Measurements from ENCODE around the gene ZNF219.

ZNF219 gene

GRCh38 chr14:21101802-21102413 is 3.5 kb upstream of the ZNF219 start:
- no peak for DNase-seq

DNA sequence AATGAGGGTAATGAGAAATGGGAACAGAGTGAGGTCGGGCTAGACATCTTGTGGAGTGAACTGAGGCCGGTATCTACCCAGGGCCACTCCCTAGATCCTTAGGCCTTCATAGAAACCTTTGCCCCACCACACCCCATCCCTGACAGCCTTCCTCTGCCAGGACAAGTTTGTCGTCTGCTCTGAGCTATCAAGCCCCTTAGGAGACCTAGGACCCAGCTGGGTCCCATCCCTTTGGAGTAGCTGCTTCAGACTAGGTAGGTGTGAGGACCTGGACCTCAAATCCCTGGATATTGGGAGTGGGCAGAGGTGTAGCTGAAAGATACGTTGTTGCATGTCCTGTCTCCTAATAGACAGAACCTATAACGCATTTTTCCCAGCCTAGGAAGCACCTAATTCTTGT is 2.5 kb upstream of the ZNF219 start, which contains the start of gene TMEM253:
TSS of gene TMEM253 (plus strand) at position 136 of the 400 bp plus-strand sequence. CDS start 278 bp downstream, outside the sequence.
- no peak for DNase-seq

DNA sequence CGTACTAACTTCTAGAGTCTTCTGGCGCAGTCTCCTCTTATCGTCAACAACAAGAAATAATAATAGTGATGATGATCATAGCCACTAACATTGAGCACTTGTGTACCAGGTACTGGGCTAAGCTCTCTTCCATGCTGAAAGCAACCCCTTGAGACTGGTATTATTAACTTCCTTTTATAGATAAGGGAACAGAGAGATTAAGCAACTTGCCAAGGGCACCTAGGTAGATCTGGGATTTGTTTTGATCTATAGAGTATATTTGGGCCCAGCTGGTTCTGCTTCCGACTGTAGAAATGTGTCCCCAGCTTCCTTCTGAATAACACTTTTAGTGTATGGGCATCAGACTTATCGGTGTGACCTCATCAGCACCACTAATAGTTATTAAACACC is 1.1 kb upstream of the ZNF219 start:
- no peak for DNase-seq

DNA sequence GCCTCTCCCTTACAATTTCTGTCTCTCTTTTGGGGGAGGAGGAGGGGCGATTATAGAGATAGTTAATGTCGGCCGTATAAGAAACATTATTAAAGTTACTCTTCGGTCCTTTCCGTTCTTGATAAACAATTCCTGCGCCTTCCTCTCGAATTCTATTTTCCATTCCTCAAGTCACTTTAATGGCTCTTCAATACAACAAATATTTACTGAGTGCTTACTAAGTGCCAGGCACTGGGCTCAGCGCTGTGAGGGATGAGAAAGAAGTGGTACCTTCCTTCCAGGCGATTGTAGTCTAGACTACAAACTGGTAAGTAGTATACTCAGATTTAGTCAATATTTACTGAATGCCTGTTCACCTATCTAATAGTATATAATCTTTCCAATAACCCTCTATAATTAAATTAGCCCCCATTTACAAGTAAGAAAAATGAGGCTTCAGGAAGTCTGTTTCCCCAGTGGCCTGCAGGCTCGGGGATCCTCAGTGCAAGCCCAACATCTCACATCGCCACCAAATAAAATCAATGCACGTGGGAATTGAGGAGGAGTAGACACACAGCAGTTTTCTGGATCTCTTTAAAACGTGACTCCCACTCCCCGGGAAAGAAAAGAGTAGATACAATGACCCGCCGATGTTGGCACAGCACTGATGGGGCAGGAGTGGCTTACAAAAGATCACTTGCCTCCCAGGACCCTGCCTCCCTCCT is 589 bp upstream of the ZNF219 start:
- DNase-seq = no peak

GRCh38 chr14:21097636-21098075 is 799 bp downstream of the ZNF219 start:
- DNase-seq = no peak

DNA sequence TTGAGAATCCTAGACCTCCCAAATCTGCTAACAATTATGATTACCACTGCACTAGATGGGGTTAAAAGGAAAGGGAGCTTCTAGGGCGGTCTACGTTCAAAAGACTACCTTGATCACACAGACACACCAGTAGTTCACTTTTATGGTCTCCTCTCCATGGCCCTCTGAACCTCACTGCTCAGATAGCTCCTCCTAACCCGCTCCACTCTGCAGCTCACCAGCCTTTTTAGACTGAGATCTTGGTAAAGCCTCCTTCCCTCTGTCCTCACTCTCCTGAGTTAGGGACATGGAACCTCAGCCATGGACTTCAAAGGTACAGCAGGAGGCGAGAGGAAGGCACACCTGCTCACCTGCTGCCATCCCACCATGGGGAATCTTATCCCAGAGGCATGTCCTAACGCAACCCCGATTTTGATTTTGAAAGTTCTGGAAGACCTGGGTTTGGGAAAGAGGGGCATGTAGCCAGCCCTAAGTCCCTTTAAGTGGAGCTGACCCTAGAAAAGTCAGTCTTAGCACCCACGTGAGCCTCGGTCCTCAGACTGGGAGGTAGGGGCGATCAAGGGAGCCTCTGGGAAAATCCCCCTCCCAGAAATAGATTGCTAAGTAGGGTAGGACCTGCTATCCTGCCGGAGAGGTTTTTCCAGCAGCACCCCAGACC is 1.3 kb downstream of the ZNF219 start:
- no peak for DNase-seq

DNA sequence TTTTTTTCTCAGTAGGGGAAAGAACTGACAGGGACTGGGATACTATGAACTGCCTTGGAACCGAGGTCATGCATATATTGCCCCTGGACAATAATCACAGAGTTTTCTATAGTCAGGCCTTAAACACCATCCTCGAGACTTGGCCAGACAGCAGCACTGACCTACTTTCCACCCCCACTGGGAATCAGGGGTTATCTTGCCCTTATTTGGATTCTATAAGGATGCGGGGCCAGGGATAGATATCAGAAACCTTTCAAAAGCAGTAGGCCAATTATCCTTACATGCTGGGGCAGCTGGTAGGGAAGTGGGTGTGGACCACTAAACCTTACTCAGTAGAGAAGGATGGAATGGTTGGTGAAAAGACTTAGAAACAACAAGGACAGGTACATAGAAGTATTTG is 2.0 kb downstream of the ZNF219 start:
- DNase-seq = no peak

DNA sequence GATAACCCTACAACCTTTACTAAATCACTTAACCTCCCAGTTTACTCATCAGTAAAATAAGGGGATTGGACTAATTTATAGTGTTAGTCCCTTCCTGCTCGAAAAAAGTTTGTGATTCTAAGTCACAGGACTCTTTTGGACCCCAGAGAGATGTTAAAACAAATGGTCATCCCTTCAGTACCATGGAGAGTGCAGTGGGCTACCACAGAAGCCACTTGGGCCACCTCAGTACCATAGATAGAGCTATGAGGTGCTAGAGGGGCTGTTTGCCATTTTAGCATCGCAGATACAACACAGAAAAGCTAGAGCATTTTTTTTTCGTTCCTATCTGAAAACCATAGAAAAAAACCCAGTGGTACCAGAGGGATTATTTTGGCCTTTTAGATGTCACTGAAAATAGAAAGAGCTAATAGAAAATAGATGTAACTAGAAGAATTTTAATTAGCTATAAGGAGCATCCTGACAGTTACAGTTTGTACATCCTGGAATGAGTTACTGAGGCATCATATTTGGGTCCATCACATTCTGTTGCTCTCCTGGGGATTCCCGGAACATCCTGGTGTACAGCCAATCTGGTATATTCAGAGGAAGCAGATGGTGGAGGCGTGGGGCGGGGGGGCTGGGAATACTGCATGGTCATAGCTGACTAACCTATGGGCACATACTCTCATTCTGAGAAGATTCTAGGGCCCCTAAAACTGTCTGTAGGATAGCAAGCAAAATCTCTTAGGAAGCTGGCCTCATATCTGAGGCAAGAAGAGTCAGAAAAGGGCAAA is 2.8 kb downstream of the ZNF219 start:
- DNase-seq = no peak

- DNase-seq = no peak
These were observed 4.4 kb downstream of the ZNF219 start for GRCh38 chr14:21093769-21094681.

DNA sequence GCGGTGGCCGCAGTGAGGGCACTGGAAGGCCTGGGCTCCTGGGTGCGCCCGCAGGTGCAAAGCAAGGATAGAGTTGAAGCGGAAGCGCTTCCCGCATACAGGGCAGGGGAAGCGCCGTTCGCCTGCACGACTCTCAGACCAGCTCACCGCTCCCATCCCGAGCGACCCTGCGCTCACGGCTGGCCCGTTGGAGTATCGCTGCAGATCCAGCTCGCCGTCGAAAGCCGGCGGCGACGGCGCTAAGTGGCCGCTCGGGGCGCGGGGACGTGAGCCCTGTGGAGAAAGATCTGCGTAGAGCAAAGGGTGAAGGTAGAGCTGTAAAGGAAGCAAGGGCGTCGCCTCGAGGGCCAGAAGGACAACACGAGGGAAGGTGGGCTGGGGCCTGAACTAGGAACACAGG is 5.4 kb downstream of the ZNF219 start:
- no peak for DNase-seq

DNA sequence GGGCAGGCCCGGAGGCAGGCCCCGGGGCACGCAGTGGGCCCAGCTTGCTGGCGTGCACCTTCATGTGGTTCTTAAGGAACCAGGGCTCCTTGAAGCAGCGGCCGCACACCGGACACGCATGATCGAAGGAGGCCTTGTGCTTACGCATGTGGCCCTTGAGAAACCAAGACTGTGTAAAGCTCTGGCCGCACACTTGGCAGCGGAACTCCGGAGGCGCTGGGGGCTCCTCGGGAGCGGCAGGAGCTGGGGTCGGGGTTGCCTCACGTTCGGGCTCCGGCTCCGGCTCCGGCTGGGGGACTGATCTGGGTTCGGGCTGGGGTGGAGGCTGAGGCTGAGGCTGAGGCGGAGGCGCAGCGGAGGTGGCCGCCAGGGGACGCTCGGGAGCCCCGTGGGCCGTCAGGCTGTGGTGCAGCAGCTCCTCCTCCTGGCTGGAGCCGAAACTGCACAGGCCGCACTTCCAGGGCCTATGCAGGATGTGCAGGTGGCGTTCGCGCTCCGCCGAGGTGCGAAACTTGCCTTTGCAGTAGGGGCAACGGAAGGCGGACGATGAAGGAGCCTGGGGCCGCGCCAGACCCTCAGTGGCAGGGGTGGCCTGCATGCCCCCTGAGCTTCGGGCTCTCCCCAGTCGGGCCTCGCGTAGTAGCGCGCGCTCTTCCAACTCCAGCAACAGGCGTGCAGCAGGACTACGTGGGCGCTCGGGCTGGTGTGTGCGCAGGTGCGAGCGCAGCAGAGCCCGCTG is 6.0 kb downstream of the ZNF219 start:
- DNase-seq = peak; percentile 90

- DNase-seq = no peak
These were observed 6.6 kb downstream of the ZNF219 start for GRCh38 chr14:21091821-21092272.

GRCh38 chr14:21090940-21091663 is 7.4 kb downstream of the ZNF219 start:
- no peak for DNase-seq

GRCh38 chr14:21090194-21090939 is 8.1 kb downstream of the ZNF219 start:
- peak; percentile 29 for DNase-seq

GRCh38 chr14:21089877-21090193 is 8.6 kb downstream of the ZNF219 start:
- DNase-seq = no peak

- no peak for DNase-seq
These were observed 9.2 kb downstream of the ZNF219 start for GRCh38 chr14:21089271-21089670.

DNA sequence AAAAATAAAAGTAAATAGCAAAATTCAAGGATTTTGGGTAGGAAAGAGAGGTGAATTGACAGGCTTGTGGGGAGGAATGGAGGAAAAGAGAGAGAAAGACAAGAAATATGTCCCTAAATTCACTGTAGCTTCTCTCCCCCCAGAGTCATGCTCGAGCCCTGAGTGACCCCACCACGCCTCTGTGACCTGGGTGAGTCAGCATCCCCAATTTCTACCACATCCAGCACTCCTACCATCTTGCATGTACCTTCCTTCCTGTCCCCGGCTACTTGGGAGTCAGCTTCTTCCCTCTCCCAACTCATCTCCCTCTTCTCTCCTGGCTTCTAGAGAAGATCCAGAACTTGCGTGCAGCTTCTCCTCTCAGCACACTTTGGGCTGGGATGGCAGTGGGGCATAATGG is 9.8 kb downstream of the ZNF219 start:
- no peak for DNase-seq

- peak; percentile 97 for DNase-seq
These were observed 11.0 kb downstream of the ZNF219 start for GRCh38 chr14:21087294-21088091.

DNA sequence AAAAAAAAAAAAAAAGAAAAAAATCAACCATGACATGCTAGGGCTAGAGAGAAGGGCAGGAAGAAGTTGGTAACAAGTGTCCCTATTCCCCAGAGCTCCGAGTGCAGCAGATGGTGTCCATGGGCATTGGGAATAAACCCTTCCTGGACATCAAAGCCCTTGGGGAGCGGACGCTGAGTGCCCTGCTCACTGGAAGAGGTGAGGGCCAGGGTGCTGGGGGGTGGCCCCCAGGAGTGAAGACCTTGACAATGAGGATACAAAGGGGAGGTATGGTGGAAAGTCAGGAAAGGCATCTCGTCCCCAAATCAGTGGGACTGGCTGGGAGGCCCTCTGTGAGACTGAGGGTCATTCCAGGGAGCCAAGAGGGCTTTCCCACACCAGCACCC is 11.6 kb downstream of the ZNF219 start:
- DNase-seq = no peak

All from CD4-positive, alpha-beta T cell treated with Interleukin-21 for 1 hour (primary cell).